Endothelial cell of umbilical vein (primary cell): Measurements from ENCODE around the gene DNASE1L1. TPM values are rescaled to one million over a fixed set of nuclear protein-coding genes. Genes with fewer than 3 reads are reported as not detected.

ENCODE experiments used
- BruUV-seq: library from RNA; stranded (reverse); fragments of 400-500 nt; replicated peaks from 2 replicates; lab custom pipeline; 2021; lab: Mats Ljungman, UMichigan
- CTCF ChIA-PET: fragments of 300-600, 350-600 bp; sonication (Branson Sonifier 250); formaldehyde crosslinking; loops from one replicate; lab custom pipeline; 2021; ENCODE audit warnings: antibody characterized with exemption, inconsistent platforms; lab: Charles Lee
- POLR2A ChIA-PET: fragments of 300-600, 350-600 bp; sonication (Branson Sonifier 250); formaldehyde crosslinking; loops from one replicate; lab custom pipeline; 2021; ENCODE audit warnings: antibody characterized with exemption, inconsistent platforms; lab: Charles Lee
- DNase-seq: peaks from one replicate; pipeline ENCODE4 v3.0.0-alpha.2; 2011; ENCODE audit warnings: low read depth, low spot score
- FAIRE-seq: peaks from 2 replicates; lab custom pipeline; 2011; peaks lifted over from hg19 to GRCh38; lab: Jason Lieb, UNC
- H2AFZ ChIP-seq: 2 replicates; pipeline ENCODE4 v1.6.0; 2012; ENCODE audit warnings: low read depth, low read length, control low read depth, inconsistent platforms
- H3K27ac ChIP-seq: 2 replicates; pipeline ENCODE4 v1.5.1; 2011; ENCODE audit warnings: low read depth, mild to moderate bottlenecking, control low read depth, low read length, moderate library complexity; ENCODE audit not compliant: insufficient read depth
- H3K27me3 ChIP-seq, 2 experiments: 2 replicates each; pipeline versions ENCODE4 v1.6.0 to v1.6.1; 2011; ENCODE audit warnings: low read length in 2 of 2, mixed read lengths in 1 of 2; ENCODE audit not compliant: control insufficient read depth in 2 of 2, insufficient read depth in 2 of 2
- H3K36me3 ChIP-seq, 2 experiments: 2 replicates in 1 of 2; 3 replicates in 1 of 2; pipeline ENCODE4 v1.5.1; 2011; ENCODE audit warnings: low read length in 2 of 2, mild to moderate bottlenecking in 1 of 2, moderate library complexity in 1 of 2; ENCODE audit not compliant: control insufficient read depth in 2 of 2, insufficient read depth in 2 of 2; ENCODE audit errors: extremely low read depth in 1 of 2
- H3K4me1 ChIP-seq: 3 replicates; pipeline ENCODE4 v1.5.1; 2011; ENCODE audit warnings: mild to moderate bottlenecking, low read length; ENCODE audit not compliant: control insufficient read depth, insufficient read depth; ENCODE audit errors: extremely low read depth
- H3K4me2 ChIP-seq: 2 replicates; pipeline ENCODE4 v1.6.1; 2011; ENCODE audit warnings: low read length, control low read depth, mixed read lengths; ENCODE audit not compliant: insufficient read depth
- H3K4me3 ChIP-seq, 3 experiments: fragments of 200-600 bp in 1 of 3; sonication (generic), shearing (Covaris generic) in 1 of 3; replicated peaks in 1 of 3; 2 replicates each; pipeline ENCODE4 v1.5.1; 2011 to 2016; ENCODE audit warnings: control low read depth in 3 of 3, low read length in 3 of 3, mild to moderate bottlenecking in 2 of 3, inconsistent platforms in 1 of 3, low read depth in 1 of 3, moderate library complexity in 1 of 3; ENCODE audit not compliant: insufficient read depth in 1 of 3
- H3K79me2 ChIP-seq: 2 replicates; pipeline ENCODE4 v1.6.0; 2012; ENCODE audit warnings: low read length, inconsistent platforms; ENCODE audit not compliant: control insufficient read depth, insufficient read depth
- H3K9ac ChIP-seq: replicated peaks from 2 replicates; pipeline ENCODE3; 2011; ENCODE audit warnings: low read length, control low read depth; ENCODE audit not compliant: insufficient read depth; ENCODE audit errors: extremely low read depth
- H3K9me1 ChIP-seq: replicated peaks from 3 replicates; pipeline ENCODE4 v1.6.0; 2011; ENCODE audit warnings: mild to moderate bottlenecking, low read length; ENCODE audit not compliant: control insufficient read depth, insufficient read depth; ENCODE audit errors: extremely low read depth
- H3K9me3 ChIP-seq: replicated peaks from 2 replicates; pipeline ENCODE4 v1.5.1; 2012; ENCODE audit warnings: low read length, inconsistent platforms; ENCODE audit not compliant: control insufficient read depth, insufficient read depth
- H4K20me1 ChIP-seq: replicated peaks from 2 replicates; pipeline ENCODE3; 2011; ENCODE audit warnings: mild to moderate bottlenecking, low read length; ENCODE audit not compliant: control insufficient read depth, insufficient read depth; ENCODE audit errors: extremely low read depth
- CTCF ChIP-seq, 2 donors: IDR thresholded peaks; 1 replicate in 1 of 2; 2 replicates in 1 of 2; pipeline ENCODE4 v1.5.1; 2011; ENCODE audit warnings: low read length in 2 of 2, mild to moderate bottlenecking in 2 of 2, moderate library complexity in 2 of 2, control low read depth in 1 of 2, inconsistent platforms in 1 of 2, low read depth in 1 of 2; ENCODE audit not compliant: insufficient read depth in 1 of 2; ENCODE audit errors: extremely low read depth in 1 of 2
- EZH2 ChIP-seq: IDR thresholded peaks from 2 replicates; pipeline ENCODE4 v1.6.1; 2012; ENCODE audit warnings: borderline replicate concordance, low read depth, mild to moderate bottlenecking, moderate library complexity, low read length, inconsistent platforms; ENCODE audit not compliant: severe bottlenecking
- FOS ChIP-seq: IDR thresholded peaks from 2 replicates; pipeline ENCODE4 v1.6.1; 2011; ENCODE audit warnings: mild to moderate bottlenecking, low read length, moderate library complexity, borderline replicate concordance; ENCODE audit not compliant: insufficient read depth
- GATA2 ChIP-seq: IDR thresholded peaks from 2 replicates; pipeline ENCODE4 v1.7.0; 2011; ENCODE audit warnings: low read depth, mild to moderate bottlenecking, moderate library complexity, mixed read lengths, low read length; ENCODE audit not compliant: insufficient read length, insufficient read depth
- JUN ChIP-seq: IDR thresholded peaks from 2 replicates; pipeline ENCODE4 v1.6.1; 2011; ENCODE audit warnings: borderline replicate concordance, low read depth; ENCODE audit not compliant: insufficient read length, insufficient read depth
- MAX ChIP-seq: IDR thresholded peaks from 2 replicates; pipeline ENCODE4 v1.6.1; 2011; ENCODE audit not compliant: insufficient read depth, insufficient read length
- MYC ChIP-seq: IDR thresholded peaks from one replicate; pipeline ENCODE4 v1.6.1; 2011; ENCODE audit warnings: mild to moderate bottlenecking, low read depth, low read length
- POLR2A ChIP-seq: IDR thresholded peaks from 2 replicates; pipeline ENCODE4 v1.6.1; 2012; ENCODE audit warnings: low read depth, mild to moderate bottlenecking, control low read depth, low read length
- POLR2AphosphoS5 ChIP-seq: IDR thresholded peaks from 2 replicates; pipeline ENCODE4 v1.6.1; 2012; ENCODE audit warnings: low read depth, mild to moderate bottlenecking, control low read depth, low read length, moderate library complexity; ENCODE audit not compliant: insufficient read depth
- dilution Hi-C: fragments of 300-500 bp; cut with MboI; formaldehyde crosslinking; loops from one replicate; pipeline ENCODE4 v1.15.0; 2019; ENCODE audit warnings: low sequenced_read_pairs; ENCODE audit not compliant: extremely low pct_ligation_motif_present
- intact Hi-C: fragments of 100-400 bp; cut with micrococcal nuclease; formaldehyde crosslinking; loops from one replicate; pipeline ENCODE4 v1.10.0; 2022
- polyA plus RNA-seq, 4 experiments: library from polyadenylated mRNA; depleted of rRNA in 3 of 4; stranded (reverse) in 3 of 4; unstranded in 1 of 4; fragments of >200 nt; gene quantifications; 2 replicates each; pipeline versions ENCODE4 v1.2.1 to v1.2.3, GENCODE V29; 2011 to 2012; ENCODE audit warnings: missing spikeins in 1 of 4
- total RNA-seq: library from RNA; stranded (reverse); gene quantifications from 2 replicates; pipeline ENCODE4 v1.2.3, GENCODE V29; 2021

DNASE1L1 gene
- total and polyA plus RNA-seq, 2 donors (not counting 3 experiments of a cell fraction or from before 2014, with no cell fraction given): 61.5 to 84.9 TPM

- H2AFZ ChIP-seq: no peak overlapping the region
- H3K4me2 ChIP-seq: peak overlapping the region; percentile 74
- no peaks in the 10 kb centered on the region for H3K9me3 ChIP-seq
- intact Hi-C loops: loop anchor here (1.0 to 5.0 kb wide), 5 partner anchors 7 to 119 kb away; partner anchors contain the start of genes ATP6AP1, FAM50A and FLNA
- DNase-seq: no peak
- dilution Hi-C loops: no loop called here
- BruUV-seq: TSS peak; percentile 32
- peaks cover 14% of the 10 kb centered on the region for H3K79me2 ChIP-seq
- no peaks in the 10 kb centered on the region for H3K27me3 ChIP-seq
- no peaks in the 10 kb centered on the region for H3K9me1 ChIP-seq
- TF ChIP-seq EZH2 (no peak), MAX (no peak), FOS (no peak), CTCF (IDR thresholded peaks at IDR 0.05; ENCODE audit: extremely low read depth in 1 of 2, insufficient read depth in 1 of 2, low read depth in 1 of 2, low read length in 2 of 2) (no peak), GATA2 (no peak), POLR2AphosphoS5 (no peak), MYC (no peak), JUN (no peak), POLR2A (no peak)
- no peaks in the 10 kb centered on the region for H4K20me1 ChIP-seq
- POLR2A ChIA-PET: interaction anchor here (0.7 kb wide), 1 partner anchor 9 kb away, joined by 3 read pairs; no protein-coding TSS in a partner anchor
- peak overlapping the region; percentile 61 for H3K27ac ChIP-seq
- CTCF ChIA-PET: interaction anchor here (1.0 to 1.5 kb wide), 4 partner anchors 11 to 119 kb away, joined by 3 to 6 read pairs (median 4); partner anchors contain the start of genes RPL10 and SLC10A3
- peaks cover 22% of the 10 kb centered on the region for H3K4me1 ChIP-seq
- no peaks in the 10 kb centered on the region for H3K36me3 ChIP-seq
- FAIRE-seq: no peak
- H3K9ac ChIP-seq: peak overlapping the region; percentile 65
- H3K4me3 ChIP-seq: peak overlapping the region; percentile 45 to 72 (median 72)
Measured at GRCh38 chrX:154408659-154409221, 314 bp downstream of the DNASE1L1 start.
